ENCODE measurements around the gene CACNA1I.

CACNA1I gene

DNA sequence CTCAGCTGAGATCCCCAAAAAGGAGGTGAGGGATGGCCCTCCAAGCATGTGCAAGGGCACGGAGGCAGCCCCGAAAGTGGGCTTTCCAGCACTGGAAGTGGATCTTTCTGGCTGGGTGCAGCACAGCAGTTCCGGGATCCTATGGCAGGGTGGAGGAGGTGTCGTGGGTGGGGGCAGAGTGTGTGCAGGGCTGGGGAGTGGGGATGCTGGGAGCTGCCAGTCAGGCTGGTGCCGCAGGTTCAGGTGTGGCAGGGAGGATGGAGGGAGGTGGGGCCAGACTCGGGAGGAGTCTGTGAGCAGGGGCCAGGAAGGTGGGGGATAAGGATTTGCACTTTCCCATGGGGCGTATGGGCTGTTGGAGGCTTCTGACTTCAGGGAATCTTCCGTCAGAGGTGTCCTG, 60.2 kb downstream of the CACNA1I start:
- TF ChIP-seq, protein P1, sequence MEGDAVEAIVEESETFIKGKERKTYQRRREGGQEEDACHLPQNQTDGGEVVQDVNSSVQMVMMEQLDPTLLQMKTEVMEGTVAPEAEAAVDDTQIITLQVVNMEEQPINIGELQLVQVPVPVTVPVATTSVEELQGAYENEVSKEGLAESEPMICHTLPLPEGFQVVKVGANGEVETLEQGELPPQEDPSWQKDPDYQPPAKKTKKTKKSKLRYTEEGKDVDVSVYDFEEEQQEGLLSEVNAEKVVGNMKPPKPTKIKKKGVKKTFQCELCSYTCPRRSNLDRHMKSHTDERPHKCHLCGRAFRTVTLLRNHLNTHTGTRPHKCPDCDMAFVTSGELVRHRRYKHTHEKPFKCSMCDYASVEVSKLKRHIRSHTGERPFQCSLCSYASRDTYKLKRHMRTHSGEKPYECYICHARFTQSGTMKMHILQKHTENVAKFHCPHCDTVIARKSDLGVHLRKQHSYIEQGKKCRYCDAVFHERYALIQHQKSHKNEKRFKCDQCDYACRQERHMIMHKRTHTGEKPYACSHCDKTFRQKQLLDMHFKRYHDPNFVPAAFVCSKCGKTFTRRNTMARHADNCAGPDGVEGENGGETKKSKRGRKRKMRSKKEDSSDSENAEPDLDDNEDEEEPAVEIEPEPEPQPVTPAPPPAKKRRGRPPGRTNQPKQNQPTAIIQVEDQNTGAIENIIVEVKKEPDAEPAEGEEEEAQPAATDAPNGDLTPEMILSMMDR (IDR thresholded peaks at IDR 0.05; ENCODE audit: low read depth, low read length, missing control alignments) = no peak
- no peak overlapping the region for H3K4me3 ChIP-seq (ENCODE audit: low read depth, low read length)
- no peak for DNase-seq (ENCODE audit: low read depth)
- in situ Hi-C loops (cut with HindIII; ENCODE audit: low sequenced_read_pairs) = no loop called here

DNA sequence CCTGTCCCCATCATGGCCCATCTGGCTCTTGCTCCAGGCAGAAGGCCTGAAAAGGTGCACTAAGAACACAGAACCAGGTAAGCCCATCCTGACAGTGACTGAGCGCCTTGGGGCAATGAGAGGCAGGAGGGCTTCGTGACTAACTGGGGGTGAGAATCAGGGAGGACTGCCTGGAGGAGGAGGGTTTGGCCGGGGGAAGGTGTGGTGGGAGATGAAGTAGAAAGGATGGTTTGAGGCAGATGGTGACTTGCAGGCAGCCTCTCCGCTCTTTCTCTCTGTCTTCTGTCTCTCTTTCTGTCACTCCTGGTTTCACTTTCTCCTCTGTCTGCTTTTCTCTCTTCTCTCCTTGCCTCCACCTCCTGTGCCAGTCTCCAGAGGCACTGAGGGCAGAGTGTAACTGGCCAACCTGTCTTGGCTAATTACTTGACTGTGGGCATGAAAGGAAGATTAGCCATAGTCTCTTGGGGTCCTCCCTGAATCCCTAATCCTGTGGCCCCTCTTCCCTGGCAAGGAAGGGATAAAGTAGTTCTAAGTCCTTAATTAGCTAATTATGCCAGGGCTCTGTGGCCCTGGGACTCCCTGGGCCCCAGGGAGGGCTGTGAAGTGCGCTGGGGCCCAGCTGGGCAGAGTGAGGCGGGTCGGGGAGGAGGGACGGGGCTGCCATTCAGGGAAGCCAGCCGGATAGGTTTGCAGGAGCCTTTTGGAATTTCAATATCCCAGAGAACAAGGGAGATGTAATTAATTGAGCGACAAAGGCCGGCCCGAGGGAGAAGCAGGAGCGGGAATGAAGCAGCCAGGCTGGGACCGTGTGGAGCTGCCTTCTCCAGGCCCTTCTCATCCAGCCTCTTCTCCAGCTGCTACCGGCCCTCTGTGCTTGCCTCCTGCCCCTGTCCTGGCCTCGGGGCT, 61.1 kb downstream of the CACNA1I start:
- H3K4me3 ChIP-seq (ENCODE audit: low read depth, low read length) = no peak overlapping the region
- in situ Hi-C loops (cut with HindIII; ENCODE audit: low sequenced_read_pairs) = no loop called here
- DNase-seq (ENCODE audit: low read depth) = no peak
- TF ChIP-seq, protein P1 (IDR thresholded peaks at IDR 0.05; ENCODE audit: low read depth, low read length, missing control alignments) = no peak

DNA sequence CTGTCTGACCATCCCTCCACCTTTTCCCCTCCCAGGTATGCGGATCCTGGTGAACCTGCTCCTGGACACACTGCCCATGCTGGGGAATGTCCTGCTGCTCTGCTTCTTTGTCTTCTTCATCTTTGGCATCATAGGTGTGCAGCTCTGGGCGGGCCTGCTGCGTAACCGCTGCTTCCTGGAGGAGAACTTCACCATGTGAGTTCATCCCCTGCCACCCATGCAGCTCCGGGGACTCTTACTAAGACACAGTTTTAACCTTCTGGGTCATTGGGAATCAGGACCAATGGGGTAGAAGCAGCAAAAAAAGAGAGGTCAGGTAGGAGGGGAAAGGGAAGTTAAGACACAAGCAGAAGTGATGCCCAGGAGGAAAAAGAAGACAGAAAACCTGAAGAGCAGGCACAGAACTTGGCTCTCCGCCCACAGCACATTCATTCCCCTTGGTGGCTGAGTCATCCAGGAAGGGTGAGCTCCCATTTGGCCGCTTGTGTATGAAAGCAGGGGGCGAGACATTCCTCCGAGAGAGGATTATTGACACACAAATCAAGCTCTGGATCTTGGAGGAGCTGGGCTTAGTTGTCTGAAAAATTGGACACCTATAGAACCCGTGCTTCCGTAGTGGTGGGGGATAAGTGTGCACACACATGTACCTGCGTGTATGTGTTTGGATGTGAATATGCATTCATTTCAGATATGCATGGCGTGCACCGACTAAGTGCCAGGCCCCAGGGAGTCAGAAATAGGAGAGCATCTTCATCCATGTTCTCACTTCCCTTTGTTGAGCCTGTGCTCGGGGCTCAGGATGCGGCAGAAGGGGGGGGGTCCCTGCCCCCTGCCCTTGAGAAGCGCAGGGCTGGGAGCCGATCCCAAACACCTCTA, 64.2 kb downstream of the CACNA1I start:
- TF ChIP-seq, protein P1 (IDR thresholded peaks at IDR 0.05; ENCODE audit: low read depth, low read length, missing control alignments) = no peak
- DNase-seq (ENCODE audit: low read depth) = peak; percentile 79
- in situ Hi-C loops (cut with HindIII; ENCODE audit: low sequenced_read_pairs) = no loop called here
- H3K4me3 ChIP-seq (ENCODE audit: low read depth, low read length) = no peak overlapping the region

DNA sequence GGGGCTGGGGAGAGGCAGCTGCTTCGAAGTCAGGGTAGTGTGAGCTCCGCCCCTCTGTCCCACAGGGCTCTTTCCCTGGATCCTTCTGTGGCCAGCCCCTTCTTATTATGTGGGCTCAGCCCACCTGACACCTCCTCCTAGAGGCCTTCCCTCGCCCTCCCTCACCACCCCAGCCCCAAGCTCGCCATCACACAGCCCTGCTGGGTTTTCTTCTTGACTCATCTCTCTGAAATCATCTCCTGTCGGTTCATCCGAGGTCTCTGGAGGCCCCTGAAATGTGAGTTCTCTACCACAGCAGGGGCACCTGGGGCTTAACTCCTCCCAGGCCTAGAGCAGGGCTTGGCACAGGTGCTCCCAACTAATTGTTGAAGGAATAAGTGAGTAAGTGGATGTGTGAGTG, 65.2 kb downstream of the CACNA1I start:
- H3K4me3 ChIP-seq (ENCODE audit: low read depth, low read length) = no peak overlapping the region
- no peak for DNase-seq (ENCODE audit: low read depth)
- in situ Hi-C loops (cut with HindIII; ENCODE audit: low sequenced_read_pairs) = no loop called here
- TF ChIP-seq, protein P1 (IDR thresholded peaks at IDR 0.05; ENCODE audit: low read depth, low read length, missing control alignments) = no peak

DNA sequence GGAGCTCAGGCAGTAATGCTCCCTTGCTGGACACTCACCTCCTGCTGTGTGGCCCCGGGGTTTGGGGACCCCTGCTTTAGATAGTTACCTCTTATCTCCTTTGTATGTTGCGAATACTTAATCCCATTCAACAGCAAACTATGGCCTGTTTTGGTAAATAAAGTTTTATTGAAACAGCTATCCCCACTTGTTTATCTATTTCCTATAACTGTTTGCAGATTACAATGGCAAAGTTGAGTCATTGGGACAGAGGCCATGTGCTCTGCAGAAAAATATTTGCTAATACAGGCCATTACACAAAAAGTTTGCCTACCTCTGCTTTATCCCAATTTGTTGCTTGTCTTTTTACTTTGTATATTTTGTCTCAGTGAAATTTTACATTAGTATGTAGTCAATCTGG, 68.4 kb downstream of the CACNA1I start:
- DNase-seq (ENCODE audit: low read depth) = no peak
- H3K4me3 ChIP-seq (ENCODE audit: low read depth, low read length) = no peak overlapping the region
- TF ChIP-seq, protein P1 (IDR thresholded peaks at IDR 0.05; ENCODE audit: low read depth, low read length, missing control alignments) = no peak
- in situ Hi-C loops (cut with HindIII; ENCODE audit: low sequenced_read_pairs) = no loop called here

DNA sequence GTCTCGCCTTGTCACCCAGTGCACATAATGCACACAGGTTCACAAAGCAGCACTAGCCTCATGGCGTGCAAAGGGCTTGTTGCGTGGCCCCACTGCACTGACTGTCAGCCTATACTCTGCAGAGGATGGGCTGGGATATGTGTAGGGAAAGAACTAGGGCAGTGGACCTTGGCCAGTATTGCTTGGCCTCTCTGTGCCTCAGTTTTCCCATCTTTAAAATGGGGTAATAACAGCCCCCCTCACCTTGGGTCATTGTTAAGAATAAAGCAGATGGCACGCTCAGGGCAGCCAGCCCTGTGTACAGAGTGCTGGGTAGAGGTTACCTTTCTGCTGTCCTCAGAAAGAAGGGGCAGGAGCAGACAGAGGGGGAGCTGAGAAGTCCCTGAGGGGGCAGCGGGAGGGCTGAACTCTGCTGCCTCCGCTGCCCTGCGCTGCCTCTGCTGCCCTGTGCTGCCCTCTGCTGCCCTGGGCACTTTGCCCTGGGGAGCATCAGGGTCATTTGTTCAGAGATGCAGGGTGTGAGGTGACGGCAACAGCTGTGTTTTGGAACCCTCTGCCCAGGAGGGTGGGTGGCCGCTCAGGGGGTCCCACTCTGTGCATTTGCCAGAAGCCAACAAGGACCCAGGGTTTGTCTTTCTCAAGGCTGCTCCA, 71.2 kb downstream of the CACNA1I start:
- TF ChIP-seq, protein P1 (IDR thresholded peaks at IDR 0.05; ENCODE audit: low read depth, low read length, missing control alignments) = no peak
- H3K4me3 ChIP-seq (ENCODE audit: low read depth, low read length) = no peak overlapping the region
- DNase-seq (ENCODE audit: low read depth) = no peak
- in situ Hi-C loops (cut with HindIII; ENCODE audit: low sequenced_read_pairs) = no loop called here

Measured in astrocyte of the cerebellum (primary cell).